Measurements from ENCODE around the gene REEP6.

- TF ChIP-seq RXRA (IDR thresholded peaks at IDR 0.05; ENCODE audit: insufficient read depth, low read depth, low read length), result no peak
- no peak for TF ChIP-seq CTCF (IDR thresholded peaks at IDR 0.05; ENCODE audit: control extremely low read depth in 1 of 3, insufficient read depth in 1 of 3, low read depth in 1 of 3, low read length in 3 of 3)
- no peak for TF ChIP-seq CREB1 (IDR thresholded peaks at IDR 0.05)
- no peak for TF ChIP-seq EZH2 (IDR thresholded peaks at IDR 0.05; ENCODE audit: low read depth, low read length, severe bottlenecking)
- TF ChIP-seq CBX5 (IDR thresholded peaks at IDR 0.05; ENCODE audit: low read depth, low read length), result no peak
- TF ChIP-seq EGR1 (IDR thresholded peaks at IDR 0.05; ENCODE audit: borderline replicate concordance, low read depth, low read length), result no peak
- TF ChIP-seq, protein P1, sequence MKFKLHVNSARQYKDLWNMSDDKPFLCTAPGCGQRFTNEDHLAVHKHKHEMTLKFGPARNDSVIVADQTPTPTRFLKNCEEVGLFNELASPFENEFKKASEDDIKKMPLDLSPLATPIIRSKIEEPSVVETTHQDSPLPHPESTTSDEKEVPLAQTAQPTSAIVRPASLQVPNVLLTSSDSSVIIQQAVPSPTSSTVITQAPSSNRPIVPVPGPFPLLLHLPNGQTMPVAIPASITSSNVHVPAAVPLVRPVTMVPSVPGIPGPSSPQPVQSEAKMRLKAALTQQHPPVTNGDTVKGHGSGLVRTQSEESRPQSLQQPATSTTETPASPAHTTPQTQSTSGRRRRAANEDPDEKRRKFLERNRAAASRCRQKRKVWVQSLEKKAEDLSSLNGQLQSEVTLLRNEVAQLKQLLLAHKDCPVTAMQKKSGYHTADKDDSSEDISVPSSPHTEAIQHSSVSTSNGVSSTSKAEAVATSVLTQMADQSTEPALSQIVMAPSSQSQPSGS (IDR thresholded peaks at IDR 0.05; ENCODE audit: low read length), result no peak
- TF ChIP-seq RFX5 (IDR thresholded peaks at IDR 0.05; ENCODE audit: borderline replicate concordance, low read depth, low read length), result no peak
- no peak for TF ChIP-seq EP300 (IDR thresholded peaks at IDR 0.05; ENCODE audit: borderline replicate concordance in 1 of 2, low read depth in 2 of 2, low read length in 2 of 2)
- no peak for TF ChIP-seq SP2 (IDR thresholded peaks at IDR 0.05; ENCODE audit: low read length)
- no peak for TF ChIP-seq CTBP2 (IDR thresholded peaks at IDR 0.05; ENCODE audit: borderline replicate concordance, insufficient read depth, insufficient read length, low read length)
- TF ChIP-seq POLR2A (IDR thresholded peaks at IDR 0.05; ENCODE audit: control extremely low read depth in 1 of 2, low read depth in 2 of 2, low read length in 2 of 2), result no peak
- no peak for TF ChIP-seq RAD21 (IDR thresholded peaks at IDR 0.05 in 1 of 2, conservative IDR thresholded peaks at IDR 0.05 in 1 of 2; ENCODE audit: low read depth in 2 of 2, low read length in 2 of 2)
- TF ChIP-seq NRF1 (IDR thresholded peaks at IDR 0.05; ENCODE audit: low read depth, low read length), result no peak
Observed at GRCh38 chr19:1501200-1501595, 10.2 kb downstream of the REEP6 start.

Measured in H1 (cell line).